Brain microvascular endothelial cell (primary cell): ENCODE results near the gene OPTC.

Source experiments
- DNase-seq: peaks from one replicate; pipeline ENCODE4 v3.0.0-alpha.2; 2020
- H3K27ac ChIP-seq: fragments of 250-450 bp; sonication (Bioruptor Pico); 2 replicates; pipeline ENCODE4 v1.5.1; 2020; ENCODE audit warnings: mild to moderate bottlenecking, moderate library complexity
- H3K27me3 ChIP-seq: fragments of 250-450 bp; sonication (Bioruptor Pico); replicated peaks from 2 replicates; pipeline ENCODE4 v1.5.1; 2020; ENCODE audit warnings: mild to moderate bottlenecking
- H3K36me3 ChIP-seq: fragments of 250-450 bp; sonication (Bioruptor Pico); replicated peaks from 2 replicates; pipeline ENCODE4 v1.5.1; 2020; ENCODE audit warnings: mild to moderate bottlenecking
- H3K4me3 ChIP-seq: 2 replicates; pipeline ENCODE4 v1.5.1; 2011; ENCODE audit warnings: low read depth, mild to moderate bottlenecking, control low read depth, low read length, moderate library complexity
- CTCF ChIP-seq: IDR thresholded peaks from 2 replicates; pipeline ENCODE4 v1.5.1; 2011; ENCODE audit warnings: low read depth, mild to moderate bottlenecking, moderate library complexity, low read length, control low read depth, inconsistent platforms; ENCODE audit errors: missing control alignments
- in situ Hi-C: cut with HindIII; loops from 2 replicates; pipeline ENCODE4 v1.10.0; 2017; ENCODE audit warnings: low sequenced_read_pairs, low pct_ligation_motif_present

OPTC gene

DNA sequence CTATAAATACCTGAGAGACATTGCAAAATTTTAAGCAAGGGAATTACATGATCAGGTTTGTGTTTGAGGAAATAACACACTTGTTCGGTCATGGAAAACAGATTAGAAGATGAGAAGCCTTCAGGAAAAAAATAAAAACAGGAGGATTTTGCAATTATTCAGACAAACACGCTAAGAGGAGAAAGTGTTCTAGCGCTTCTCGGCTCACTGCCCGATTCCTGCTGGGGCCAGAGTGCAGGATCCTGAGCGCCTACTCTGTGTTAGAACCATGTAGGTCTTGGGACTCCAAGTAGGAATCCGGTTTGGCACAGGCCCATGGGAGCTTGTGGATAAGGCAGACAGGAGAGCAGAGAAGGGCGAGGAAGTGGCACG is 26.4 kb upstream of the OPTC start:
- in situ Hi-C loops = no loop called here
- Histone ChIP-seq H3K4me3 (no peak overlapping the region), H3K36me3 (no peaks in the 10 kb centered on the region), H3K27ac (no peak overlapping the region), H3K27me3 (peaks cover 6% of the 10 kb centered on the region)
- no peak for TF ChIP-seq CTCF
- DNase-seq = no peak

GRCh38 chr1:203468326-203468725 is 25.6 kb upstream of the OPTC start:
- no peak overlapping the region for H3K4me3 ChIP-seq
- no peak overlapping the region for H3K27ac ChIP-seq
- H3K27me3 ChIP-seq = peaks cover 9% of the 10 kb centered on the region
- no peak for TF ChIP-seq CTCF
- in situ Hi-C loops = no loop called here
- no peak for DNase-seq
- no peaks in the 10 kb centered on the region for H3K36me3 ChIP-seq

- Histone ChIP-seq H3K27me3 (peaks cover 13% of the 10 kb centered on the region), H3K27ac (no peak overlapping the region), H3K4me3 (no peak overlapping the region), H3K36me3 (no peaks in the 10 kb centered on the region)
- in situ Hi-C loops = no loop called here
- no peak for TF ChIP-seq CTCF
- no peak for DNase-seq
These were observed 23.7 kb upstream of the OPTC start for GRCh38 chr1:203470240-203470639.

DNA sequence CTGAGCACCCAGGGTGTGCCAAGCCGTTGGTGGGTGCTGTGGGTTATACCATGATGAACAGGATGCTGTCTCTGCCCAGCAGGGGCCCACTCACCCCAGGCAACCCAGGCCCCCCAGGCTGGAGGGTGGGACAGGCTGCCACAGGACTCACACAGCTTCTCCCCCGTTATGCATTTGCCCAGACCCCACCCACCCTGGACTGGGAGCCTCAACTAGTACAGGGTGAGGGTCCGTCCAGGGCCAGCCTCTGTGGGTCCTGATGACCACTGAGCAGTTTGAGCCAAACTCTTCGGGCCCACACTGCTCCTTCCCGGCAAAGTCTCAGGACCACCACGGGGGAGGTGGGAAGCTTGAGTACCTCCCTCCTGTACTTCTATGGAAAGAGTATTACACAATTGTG is 22.1 kb upstream of the OPTC start:
- Histone ChIP-seq H3K4me3 (no peak overlapping the region), H3K27ac (no peak overlapping the region), H3K36me3 (no peaks in the 10 kb centered on the region), H3K27me3 (peaks cover 20% of the 10 kb centered on the region)
- TF ChIP-seq CTCF = no peak
- no peak for DNase-seq
- in situ Hi-C loops = no loop called here

DNA sequence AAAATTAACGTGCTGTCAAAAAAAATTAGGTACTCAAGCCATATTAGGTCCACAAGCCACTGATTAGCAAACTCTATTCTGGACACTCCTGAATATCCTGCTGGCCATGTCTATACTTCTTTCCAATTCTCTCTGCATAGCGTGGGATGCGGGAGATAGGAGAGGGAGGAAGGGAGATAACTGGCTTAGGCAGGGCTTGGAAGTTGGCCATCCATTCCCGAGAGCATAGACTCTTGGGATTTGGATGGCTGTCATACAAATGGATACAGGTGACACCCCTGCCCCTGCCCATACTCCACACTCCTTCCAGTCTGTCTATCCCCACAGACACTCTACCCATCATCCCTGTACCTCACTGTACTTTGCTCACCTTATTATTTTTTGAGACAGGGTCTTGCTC is 20.7 kb upstream of the OPTC start:
- in situ Hi-C loops = no loop called here
- Histone ChIP-seq H3K36me3 (no peaks in the 10 kb centered on the region), H3K27me3 (peaks cover 20% of the 10 kb centered on the region), H3K27ac (no peak overlapping the region), H3K4me3 (no peak overlapping the region)
- TF ChIP-seq CTCF = no peak
- DNase-seq = no peak

GRCh38 chr1:203473781-203474305 is 20.1 kb upstream of the OPTC start:
- in situ Hi-C loops = no loop called here
- no peak for DNase-seq
- Histone ChIP-seq H3K27ac (no peak overlapping the region), H3K4me3 (no peak overlapping the region), H3K36me3 (no peaks in the 10 kb centered on the region), H3K27me3 (peaks cover 20% of the 10 kb centered on the region)
- TF ChIP-seq CTCF = no peak
